ENCODE results near the gene CCNL2.
"Not testable (repeated sequence)": the region's sequence is repeated elsewhere in the genome, so short reads cannot be mapped to it uniquely, and the experiment has no call there.

Gene CCNL2

DNA sequence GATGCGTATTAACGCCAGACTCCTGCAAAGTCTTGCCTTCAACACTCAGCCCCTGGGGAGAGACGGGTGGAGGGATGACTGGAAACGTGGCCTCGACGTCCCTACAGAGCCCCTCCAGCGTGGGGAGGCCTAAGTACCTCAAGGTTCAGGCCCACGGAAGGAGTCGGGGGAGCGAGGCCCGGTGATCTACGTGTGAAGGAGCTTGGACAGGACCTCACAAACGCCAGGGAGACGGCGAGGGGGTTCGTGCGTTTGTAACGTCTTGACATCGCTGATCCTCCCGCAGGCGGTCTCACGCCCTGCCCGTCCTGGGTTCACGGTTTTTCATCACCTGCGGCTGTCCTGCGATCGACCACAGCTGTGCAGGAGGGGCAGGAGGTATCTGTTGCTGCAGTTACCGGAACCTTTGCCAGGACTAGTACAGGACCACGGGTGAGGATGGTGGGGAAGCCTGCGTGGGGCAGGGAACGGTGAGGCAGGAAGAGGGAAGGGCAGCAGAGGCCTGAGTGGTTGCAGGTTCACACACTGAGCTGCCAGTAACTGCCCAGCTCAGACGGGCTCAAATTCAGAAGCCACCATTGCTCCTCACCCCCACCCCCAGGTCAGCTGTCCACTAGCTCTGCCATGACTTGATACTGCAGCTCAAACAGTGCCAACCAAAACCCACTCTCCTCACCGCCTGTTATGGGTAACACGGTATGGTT is 889 bp upstream of the CCNL2 start:
- DNase-seq (ENCODE audit: low read depth, low spot score) = no peak

DNA sequence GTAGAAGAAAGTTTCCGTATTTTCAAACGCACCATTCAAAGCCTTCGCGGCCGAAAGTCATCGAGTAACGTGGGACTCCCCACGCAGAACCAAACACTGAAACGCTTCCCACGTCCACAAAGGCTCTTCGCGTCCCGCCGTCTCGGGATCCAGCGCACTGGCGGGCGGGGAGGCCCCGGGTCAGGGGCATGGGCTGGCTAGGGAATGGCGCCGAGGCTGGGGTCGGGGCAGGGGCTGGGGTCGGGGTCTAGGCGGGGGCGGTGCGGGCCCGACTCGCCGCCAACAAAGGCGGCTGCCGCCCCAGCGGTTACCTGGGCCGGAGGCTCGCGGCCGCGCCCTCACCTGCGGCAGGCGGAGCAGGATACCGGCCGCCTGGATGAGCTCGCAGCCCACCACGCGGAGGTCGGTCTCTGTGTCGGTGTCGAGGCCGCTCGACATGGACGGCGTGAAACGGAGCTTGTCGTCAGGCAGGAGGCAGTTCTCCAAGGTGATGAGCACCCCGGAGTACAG is 403 bp downstream of the CCNL2 start:
- no peak for DNase-seq (ENCODE audit: low read depth, low spot score)

DNA sequence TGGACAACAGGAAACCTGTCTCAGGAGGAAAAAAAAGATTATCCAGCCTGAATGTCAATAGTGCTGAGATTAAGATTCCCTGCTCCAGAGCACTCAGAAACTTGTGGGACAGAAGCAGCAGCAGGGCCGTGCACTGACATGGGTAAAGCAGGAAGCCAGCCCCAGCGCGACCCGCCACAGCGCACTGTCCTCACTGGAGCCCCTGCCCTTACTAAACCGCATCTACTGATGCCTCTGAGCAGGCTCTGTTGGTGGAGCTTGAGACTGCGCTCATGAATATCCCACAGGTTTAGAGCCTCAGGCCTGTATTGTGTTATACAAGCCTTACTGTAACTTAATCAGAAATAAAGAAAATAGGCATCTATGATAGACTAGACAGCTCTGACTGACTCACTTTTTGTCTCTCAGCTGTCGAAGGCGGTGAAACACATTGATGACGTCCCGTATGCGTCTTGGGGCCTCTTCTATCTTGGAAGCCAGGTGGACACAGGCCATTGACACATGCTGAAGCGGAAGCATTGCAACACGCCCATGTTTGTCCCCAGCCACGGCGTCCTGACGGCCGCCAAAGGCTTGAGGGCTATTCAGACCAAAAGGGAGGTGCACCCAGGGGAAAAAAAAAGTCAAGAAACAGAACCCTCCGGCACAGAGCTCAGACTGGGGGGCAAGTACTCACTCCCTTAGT is 1.2 kb downstream of the CCNL2 start:
- no peak for DNase-seq (ENCODE audit: low read depth, low spot score)

DNA sequence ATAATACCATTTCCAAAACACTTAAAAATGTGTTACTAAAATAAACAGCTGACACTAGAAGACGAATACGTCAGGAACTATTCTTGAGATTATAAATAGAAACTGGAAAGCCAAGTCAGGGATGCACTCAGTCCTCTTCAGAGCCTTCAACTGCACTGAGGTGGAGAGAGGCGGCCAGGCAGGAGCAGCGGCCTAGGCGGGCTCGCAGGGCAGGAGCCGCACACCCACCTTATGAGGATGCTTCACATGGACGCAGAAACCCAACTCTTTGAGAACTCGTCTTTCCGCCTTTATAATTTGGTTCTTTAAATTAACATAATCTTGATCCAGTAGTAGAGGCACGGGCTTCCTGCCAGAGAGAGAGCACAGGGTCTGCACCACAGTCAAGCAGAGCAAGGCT is 4.0 kb downstream of the CCNL2 start:
- no peak for DNase-seq (ENCODE audit: low read depth, low spot score)

DNA sequence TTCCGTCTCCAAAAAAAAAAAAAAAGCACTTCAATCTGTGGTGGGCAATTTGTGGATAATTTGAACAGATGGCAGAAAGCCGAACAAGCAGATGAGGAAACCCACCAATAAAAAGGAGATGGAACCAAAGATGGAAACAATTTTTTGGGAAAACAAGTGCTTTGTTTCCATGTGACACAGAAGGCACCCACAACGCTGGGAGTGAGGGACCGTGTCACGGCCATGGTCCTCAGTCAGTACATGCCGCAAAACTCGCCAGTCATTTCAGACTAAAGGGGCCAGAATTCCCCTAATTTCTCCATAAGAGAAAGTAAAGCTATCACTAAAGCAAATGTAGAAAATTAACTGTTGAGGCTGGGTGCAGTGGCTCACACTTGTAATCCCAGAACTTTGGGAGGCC is 5.0 kb downstream of the CCNL2 start:
- no peak for DNase-seq (ENCODE audit: low read depth, low spot score)

DNA sequence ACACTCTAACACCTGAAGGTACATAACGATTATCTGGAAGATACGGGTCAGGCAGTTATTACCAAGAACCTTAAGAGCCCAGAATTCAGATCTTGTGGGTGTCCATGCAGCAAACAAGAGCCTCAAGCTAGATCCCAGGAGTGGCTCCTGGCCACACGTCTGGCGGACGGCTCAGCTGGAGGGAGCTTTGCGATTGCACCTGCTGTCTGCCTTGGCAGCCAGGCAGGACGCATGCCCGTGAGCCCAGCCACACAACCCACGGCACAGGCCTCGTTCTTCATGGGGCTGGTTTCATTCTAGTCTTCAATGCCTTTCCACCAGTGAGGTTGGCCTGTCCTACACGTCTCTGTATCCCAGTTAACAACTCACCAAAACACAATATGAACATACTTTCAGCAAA is 5.7 kb downstream of the CCNL2 start:
- DNase-seq (ENCODE audit: low read depth, low spot score) = no peak

DNA sequence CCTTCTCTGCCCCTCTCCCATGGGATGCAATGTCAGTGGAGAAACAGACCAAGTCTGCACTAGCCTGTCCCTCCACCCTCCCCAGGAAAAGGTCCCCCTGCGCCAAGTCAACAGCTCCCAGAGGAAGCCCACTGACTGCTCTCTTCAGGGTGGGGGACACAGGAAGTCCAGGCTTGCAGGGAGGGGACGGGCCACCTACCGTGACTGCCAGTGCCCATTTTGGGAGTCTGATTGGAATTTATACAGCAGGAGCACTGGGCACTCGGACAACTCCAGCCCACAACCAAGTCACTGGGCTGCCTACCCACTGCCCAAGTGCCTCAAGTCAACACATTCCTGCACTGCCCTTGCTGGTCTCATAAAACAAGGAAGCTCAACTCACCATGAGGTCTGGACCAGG is 6.1 kb downstream of the CCNL2 start:
- no peak for DNase-seq (ENCODE audit: low read depth, low spot score)

DNA sequence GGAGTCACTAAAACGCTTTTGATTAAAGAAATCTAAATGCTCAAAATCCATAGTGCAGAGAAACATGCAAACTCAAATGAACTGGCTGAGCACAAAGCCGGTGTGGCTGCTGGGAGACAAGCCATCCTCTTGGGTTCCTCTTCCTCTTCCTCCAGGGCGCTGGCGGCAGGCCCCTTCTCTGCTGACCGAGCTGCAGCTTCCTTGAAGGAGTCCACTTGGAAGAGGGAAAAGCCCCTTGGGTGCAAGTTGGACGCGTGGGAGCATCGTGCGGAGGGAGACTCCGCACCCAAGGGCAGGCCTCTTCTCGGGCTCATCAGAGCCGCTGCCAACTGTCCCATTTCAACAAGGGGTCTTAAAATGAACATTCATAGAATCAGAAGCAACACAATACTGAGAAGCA is 7.9 kb downstream of the CCNL2 start:
- no peak for DNase-seq (ENCODE audit: low read depth, low spot score)

DNA sequence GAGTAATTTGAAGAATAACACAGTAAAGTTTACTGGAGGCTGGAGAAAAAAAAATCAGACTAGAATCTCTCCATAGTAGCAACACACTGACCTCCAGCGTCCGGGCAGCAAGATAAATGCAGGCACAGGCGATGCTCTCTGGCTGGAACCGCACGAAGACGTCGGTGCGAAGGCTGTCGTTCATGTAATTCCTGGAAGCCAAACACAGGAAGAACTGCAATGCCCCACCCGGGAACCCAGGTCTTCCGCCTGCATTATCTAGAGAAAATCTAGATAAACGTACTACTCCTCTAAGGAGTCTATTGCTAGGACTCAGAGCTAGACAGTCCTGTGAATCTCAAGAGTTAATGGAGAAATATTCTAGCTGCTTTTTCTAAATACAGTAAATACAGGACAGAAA is 8.5 kb downstream of the CCNL2 start:
- DNase-seq (ENCODE audit: low read depth, low spot score) = no peak

DNA sequence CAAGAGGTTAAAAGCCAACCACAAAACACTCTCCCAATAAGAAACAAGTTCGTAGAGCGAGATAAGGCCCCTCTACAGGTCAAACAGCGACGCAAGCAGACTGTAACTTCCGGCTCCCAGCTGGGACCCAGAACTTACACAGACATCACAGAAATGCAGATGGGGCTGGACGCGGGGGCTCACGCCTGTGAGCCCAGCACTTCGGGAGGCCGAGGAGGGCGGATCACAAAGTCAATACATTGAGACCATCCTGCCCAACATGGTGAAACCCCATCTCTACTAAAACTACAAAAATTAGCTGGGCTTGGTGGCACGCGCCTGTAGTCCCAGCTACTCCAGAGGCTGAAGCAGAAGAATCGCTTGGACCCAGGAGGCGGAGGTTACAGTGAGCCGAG is 11.1 kb downstream of the CCNL2 start:
- no peak for DNase-seq (ENCODE audit: low read depth, low spot score)

DNA sequence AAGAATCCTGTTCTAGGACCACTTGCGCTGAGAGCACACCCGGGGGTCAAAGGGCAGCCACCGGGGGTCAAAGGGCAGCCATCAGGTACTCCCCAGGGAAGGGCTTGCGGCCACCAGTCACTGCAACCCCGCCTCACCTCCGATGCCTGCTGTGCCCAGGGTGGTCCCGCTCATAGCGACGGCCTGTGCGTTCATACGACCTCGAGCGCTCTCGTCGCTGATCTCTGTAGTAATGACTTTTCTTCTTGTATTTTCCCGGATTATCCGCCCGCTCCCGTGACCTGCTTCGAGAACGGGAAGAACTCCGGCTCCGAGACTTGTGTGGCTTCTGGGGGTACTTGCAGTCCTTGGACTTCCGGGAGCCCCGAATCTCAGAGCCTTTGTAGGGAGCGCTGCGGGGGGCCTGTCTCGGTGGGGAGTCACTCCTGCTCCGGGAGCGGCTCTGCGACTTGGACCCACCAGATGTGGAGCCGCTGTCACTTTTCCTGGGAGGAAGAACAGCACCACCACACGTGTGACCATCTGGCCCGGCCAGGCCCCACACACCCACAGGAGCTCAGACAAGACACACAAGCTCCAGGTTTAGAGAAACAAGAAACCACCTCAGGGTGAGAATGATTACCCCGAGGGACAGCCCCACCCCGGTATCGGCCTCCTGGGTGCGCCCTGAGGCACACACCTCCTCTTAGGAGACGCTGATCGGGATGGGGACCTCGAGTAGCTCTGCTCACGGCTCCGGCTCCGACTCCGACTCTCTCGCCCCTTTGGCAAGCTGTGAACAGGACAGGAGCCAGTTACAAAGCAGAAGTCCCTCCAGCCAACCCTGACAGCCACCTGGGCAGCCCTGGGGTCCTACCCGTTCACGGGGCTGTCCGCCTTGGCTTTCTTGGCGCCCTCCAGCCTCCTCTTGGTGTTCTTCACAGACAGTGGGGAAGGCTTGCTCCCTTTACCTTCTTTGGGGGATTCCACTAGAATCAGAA is 11.7 kb downstream of the CCNL2 start:
- no peak for DNase-seq (ENCODE audit: low read depth, low spot score)

DNA sequence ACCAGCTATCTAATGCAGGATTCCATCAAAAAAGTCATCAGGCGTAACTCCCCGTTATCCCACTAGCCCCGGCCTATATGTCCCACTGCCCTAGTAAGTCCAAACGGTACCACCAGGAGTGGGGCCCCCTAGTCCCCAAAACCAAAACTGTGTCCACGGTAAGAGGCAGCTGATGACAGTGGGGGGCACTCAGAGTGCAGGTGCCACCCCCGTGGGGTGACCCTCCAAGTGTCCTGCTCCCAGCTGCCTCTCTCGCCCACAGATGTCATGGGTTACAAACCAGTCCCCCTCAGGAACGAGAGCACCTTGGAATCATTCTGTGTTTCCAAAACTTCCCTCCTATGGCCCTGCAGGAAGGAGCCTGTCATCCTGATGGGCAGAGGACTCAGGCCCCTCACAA is 13.2 kb downstream of the CCNL2 start:
- no peak for DNase-seq (ENCODE audit: low read depth, low spot score)

DNA sequence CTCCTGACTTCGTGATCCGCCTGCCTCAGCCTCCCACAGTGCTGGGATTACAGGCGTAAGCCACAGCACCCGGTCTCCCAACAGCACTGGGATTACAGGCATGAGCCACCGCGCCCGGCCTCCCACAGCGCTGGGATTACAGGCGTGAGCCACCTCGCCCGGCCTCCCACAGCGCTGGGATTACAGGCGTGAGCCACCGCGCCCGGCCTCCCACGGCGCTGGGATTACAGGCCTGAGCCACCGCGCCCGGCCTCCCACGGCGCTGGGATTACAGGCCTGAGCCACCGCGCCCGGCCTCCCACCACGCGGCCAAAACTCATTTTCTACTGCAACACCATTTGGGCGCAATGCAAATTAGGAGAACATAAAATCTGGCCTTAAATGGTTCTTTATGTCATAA is 13.8 kb downstream of the CCNL2 start:
- DNase-seq (ENCODE audit: low read depth, low spot score) = not testable (repeated sequence)

DNA sequence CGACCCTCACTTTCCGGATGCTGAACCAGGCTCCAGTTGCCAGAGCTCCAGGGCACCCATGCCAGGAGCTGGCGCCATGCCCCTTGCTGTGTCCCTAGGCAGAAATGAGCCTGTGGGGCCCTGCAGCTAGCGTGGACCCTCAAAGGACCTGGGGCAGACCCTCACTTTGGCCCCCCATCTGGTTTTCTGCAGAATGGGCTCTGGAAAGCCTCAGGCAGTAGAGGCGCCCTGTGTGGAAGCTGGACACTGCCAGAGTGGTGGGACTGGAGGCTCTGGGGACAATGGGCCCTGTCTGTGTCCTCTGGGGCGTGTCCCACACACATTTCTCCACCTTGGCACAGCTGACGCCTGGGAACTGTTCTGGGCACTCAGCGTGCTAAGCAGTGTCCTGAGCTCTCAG is 17.8 kb downstream of the CCNL2 start:
- DNase-seq (ENCODE audit: low read depth, low spot score) = no peak

DNA sequence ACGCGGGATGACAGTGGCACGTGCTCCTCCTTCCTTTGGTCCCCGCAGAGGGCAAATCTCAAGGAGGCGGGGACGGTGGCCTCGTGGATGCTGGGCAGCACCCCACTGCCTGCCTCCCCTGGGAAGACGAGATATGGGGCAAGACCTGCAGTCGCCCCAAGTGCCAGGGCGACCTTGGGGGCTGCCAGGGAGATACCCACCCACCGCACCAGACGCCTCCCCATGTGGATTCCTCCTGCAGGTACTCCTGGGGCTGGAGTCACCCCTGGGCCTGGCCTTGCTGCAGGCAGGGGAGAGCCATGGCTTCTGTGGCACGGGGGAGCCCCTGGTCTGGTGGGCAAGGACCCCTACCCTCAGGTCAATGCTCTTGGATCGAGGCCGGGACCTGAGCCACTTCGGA is 18.3 kb downstream of the CCNL2 start:
- no peak for DNase-seq (ENCODE audit: low read depth, low spot score)

DNA sequence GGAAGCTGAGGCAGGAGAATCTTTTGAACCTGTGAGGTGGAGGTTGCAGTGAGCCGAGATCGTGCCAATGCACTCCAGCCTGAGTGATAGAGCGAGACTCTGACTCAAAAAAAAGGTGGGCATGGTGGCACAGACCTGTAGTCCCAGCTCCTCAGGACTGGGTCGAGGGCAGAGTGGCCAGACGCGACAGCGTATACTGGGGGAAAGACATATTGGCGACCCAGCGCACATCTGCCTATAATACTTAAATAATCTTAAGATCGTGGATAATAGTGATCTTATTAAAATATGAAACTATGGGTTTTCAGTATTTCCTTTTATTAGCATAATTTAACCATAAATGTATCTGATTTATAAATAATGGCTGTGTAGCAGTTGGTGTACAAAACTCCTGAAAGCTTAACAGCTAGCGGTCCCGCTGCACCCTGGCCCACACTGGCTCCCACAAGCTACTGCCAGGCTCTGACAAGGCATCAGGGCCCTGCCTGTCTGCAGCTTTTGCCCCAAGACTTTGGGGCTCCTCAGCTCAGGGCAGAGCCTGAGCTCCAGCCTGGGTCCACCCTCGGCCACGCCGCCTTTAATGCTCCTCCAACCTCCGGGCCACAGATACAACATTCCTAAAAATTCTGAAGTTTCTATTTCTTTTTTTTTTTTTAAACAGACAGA is 21.5 kb downstream of the CCNL2 start:
- DNase-seq (ENCODE audit: low read depth, low spot score) = no peak

DNA sequence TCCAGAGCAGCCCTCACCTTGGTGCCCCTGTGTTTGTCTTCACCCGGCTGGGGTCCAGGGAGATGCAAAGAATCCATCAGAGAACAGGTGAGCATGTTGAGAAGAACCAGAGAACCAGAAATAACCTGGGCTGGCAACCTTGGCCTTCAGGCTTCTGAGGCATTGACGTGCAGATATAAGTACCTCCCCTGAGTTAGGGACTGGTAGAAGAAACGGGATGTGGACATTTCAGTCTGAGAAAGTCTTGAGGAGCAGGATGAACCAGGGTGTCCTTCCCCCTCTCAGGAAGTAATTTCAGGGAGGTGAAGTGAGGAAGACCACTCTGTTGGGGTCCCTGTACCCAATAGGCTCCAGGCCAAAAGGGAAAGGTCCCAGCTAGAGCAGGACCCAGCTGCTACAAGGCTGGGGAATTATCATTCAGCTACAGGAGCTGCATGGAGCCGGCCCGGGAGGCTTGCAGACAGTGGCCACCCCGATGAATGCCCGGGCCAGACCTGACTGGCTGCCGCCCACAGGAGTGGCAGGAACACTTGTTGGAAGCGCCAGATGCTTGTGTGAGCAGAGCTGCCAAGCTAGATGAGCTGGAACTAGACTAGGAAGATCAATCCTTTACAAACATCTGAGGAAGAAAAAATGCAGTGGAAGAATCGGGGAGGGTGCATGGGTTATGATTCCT is 22.4 kb downstream of the CCNL2 start:
- no peak for DNase-seq (ENCODE audit: low read depth, low spot score)

DNA sequence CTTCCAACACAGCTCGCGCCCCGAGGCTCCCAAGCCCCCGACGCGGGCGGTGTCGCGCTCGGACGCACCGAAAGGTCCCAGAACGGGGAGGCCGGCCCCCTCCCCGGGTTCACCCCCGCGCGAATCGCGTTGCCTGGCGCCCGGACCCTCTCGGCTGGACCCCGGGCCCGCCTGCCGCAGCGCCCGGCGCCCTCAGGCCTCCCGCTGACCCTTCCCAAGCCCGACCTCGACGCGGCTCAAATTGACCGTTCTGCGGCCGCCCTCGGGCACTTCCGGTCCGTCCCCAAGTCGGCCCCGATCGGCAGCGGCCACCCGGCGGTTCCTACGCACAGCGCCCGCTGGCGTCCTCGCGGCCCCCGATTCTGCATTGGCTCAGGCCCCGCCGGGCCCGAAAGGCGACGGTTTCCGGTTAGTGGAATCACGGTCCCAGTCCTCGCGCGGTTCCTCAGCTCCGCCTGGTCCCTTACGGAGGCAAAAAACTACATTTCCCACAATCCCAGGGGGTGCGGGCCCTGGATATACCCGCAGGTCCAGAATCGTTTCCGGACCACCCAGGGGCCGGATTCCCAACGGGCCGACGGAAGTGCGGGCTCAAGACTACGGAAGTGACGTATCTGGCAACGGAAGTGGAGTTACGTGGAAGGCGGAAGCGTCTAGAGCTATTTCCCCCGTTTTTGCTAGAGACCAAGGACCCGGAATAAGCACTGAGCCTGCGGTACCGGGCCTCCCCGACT is 24.0 kb downstream of the CCNL2 start, which contains the start of gene AURKAIP1:
AURKAIP1 (minus strand) TSS at position 279 of the 734 bp plus-strand sequence. CDS start 451 bp downstream, outside the sequence.
- peak; percentile 99 for DNase-seq (ENCODE audit: low read depth, low spot score)

DNA sequence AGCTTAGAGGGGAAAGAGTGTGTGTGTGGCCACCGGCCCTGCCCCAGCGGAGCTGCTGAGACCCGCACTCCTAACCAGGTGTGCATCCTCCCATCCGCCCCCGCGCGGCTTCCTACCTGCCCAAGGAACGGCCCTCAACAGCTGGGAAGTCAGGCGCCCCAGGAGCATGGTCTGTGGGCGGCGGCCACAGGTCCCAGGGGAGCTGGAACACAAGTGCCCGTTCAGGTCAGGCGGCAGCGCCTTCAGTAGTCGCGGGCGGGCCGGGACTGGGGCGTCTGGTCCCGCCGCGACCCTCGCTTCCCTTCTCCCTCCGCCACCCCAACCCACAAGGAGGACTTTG is 24.6 kb downstream of the CCNL2 start:
- DNase-seq (ENCODE audit: low read depth, low spot score) = no peak

DNA sequence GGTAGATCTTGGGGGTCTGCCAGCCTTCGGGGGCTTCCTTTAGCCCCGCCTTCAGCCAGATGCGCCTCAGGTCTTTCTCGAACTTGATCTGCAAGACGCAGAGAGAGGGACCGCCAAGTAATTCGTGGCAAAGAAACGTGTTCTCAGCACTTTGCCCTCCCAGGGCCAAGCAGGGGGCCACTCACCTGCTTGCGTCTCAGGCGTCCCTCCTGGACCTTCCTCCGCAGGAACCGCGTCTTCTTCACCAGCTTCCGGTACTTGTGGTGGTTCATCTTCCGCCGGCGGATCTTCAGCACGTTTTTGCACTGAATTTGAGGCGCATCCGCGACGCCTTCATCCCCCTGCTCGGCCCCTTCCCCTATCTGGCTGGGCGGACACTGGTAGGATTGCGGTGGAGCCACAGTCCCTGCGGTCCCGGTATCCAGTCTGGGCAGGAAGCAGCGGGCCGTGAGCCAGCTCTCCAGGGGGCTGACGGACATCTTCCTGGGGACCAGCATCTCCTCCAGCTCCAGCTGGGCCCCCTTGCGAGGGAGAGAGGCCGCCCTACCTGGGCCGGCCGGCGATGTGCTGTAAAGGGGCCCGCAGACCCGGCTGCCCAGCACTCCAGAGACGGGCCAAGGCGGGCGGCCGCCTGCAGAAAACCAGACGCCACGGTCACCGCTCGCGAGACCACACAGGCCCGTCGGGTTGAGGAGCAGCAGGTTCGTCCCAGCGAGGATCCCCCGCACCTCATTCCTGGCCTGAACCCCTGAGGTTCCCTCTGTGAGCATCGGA is 25.1 kb downstream of the CCNL2 start:
- DNase-seq (ENCODE audit: low read depth, low spot score) = no peak

Data from brain pericyte (primary cell).